NCI-H2081 treated with DMSO at 0.1 percent for 48 hours (cell line): Measurements from ENCODE around the gene MRPS5.
A peak's percentile ranks its signal among the peaks of the same experiment; 100 is the strongest.
"Not testable (repeated sequence)": the region's sequence is repeated elsewhere in the genome, so short reads cannot be mapped to it uniquely, and the experiment has no call there.

Experiments used
- DNase-seq: peaks from one replicate; lab custom pipeline; 2025; lab: John Stamatoyannopoulos, UW

MRPS5 gene

DNA sequence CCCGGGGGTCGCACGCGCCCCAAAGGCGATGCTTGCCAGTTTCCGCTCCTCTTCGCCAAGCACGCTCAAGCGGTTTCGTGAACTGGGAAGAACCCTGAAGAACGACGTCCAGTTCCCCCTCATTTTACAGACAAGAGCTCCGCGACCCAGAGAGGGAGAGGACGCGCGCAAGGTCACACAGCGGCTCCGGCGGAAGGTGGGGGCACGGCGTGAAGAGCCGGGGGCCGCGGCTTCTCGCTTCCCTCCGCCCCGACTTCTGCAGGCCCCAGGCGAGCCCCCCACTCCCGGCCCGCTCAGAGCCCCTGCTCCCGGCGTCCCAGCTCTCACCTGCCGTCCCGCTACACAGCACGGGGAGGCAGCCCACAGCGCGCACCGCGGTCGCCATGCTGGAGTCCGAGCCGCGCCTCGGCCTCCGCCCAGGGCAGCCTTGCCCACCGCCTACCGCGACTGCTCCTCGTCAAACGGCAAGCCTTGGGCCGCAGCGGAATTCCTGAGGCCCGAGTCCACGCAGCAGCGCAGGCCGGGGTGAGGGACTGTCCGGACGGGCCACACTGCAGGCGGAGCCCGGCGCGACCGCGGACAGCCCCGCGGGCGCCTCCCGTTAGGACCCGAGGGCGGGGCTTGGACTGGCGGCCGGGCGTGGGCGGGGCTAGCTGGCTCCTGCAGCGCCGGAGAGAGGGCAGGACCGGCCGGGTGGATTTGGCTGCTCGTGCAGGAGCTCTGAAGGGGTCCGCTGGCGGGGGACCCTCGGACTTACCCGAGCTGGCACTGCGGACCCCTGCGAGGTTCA lies at the start of gene MRPS5:
Gene MRPS5 (minus strand): TSS at position 402 of the 790 bp plus-strand sequence. CDS start 17 bp downstream, at position 385.
- peak; percentile 15 for DNase-seq

DNA sequence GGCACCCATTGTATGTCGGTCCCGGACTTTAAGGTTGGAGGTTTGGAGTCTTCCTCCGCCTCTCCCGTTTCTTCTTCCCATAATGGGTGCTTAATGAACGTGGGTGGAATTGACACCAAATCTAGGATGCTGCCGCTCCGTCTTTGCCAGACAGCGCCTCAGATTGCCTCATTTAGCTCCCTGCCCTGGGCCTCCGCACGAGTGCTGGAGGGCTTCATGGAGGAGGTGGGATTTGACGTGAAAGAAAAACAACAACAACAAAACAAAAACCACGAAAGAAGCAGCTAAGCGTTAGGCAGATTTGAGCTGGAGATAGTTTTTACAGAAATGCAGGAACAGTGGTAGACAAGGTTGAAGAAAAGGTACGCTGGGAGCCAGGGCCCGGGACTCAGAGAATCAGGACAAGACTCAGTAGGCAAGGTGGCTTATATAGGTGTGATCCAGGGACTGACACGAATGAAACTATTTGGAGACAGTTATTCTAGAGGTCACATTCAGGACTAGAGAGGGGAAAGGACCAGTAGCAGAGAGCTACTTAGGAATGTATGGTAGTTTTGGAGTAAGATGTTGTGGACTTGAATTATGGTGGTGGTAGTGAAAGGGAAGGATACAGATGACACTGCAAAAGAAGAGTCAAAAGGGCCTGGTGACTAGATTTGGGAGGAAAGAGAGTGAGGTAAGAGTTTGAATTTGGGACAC lies 44.6 kb upstream of the MRPS5 start:
- DNase-seq, result no peak

DNA sequence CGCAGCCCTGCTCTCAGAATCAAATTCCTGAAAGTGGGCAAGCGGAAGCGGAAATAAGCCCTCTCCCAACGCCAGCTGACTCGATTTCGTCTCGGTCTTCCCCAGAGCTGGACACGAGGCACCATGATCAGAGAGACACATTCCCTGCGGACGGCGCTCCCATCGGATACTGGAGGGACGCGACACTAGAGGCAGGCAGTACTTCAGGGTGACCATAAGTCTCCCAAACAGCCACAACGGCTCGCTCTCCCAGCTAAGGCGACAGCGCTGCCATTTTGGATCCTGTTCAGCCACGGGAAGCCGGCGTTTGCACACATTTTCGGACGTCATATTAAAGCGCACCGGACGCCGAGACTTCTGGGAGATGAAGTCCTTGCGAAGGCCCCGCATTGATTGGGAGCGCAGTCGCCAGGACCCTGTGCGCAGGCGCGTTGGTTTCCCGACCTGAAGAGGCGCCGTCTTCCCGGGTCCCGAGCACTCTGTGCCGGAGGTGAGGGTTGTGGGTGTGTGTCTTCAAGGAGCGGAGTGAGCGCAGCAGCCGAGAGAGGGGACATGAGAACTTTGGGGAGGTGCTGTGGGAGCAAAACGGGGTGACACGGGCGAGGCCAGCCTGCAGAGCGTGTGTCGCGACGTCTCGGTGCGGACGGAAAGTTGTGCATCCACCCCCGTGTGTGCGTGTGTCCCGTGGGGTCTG lies 43.9 kb upstream of the MRPS5 start, which contains the start of gene ZNF2:
Gene ZNF2 (plus strand): TSS at position 439 of the 694 bp plus-strand sequence. CDS start 10,418 bp downstream, outside the sequence.
- DNase-seq, result peak; percentile 82

DNA sequence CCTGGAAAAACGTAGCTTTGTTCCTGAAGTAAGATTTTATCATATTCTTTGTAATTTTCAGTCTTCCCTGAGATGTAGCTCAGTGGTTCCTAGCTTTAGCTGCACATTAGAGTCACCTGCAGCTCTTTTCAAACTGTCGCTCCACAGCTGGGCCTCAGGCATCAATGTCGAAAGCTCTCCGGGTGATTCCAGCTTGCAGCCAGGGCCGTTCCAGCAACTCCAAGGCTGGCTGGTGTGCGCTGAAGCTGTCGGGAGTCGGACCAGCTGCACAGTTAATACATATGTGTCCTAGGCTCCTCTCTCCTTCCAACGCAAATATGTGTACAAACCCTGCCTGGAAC lies 43.4 kb upstream of the MRPS5 start:
- no peak for DNase-seq

DNA sequence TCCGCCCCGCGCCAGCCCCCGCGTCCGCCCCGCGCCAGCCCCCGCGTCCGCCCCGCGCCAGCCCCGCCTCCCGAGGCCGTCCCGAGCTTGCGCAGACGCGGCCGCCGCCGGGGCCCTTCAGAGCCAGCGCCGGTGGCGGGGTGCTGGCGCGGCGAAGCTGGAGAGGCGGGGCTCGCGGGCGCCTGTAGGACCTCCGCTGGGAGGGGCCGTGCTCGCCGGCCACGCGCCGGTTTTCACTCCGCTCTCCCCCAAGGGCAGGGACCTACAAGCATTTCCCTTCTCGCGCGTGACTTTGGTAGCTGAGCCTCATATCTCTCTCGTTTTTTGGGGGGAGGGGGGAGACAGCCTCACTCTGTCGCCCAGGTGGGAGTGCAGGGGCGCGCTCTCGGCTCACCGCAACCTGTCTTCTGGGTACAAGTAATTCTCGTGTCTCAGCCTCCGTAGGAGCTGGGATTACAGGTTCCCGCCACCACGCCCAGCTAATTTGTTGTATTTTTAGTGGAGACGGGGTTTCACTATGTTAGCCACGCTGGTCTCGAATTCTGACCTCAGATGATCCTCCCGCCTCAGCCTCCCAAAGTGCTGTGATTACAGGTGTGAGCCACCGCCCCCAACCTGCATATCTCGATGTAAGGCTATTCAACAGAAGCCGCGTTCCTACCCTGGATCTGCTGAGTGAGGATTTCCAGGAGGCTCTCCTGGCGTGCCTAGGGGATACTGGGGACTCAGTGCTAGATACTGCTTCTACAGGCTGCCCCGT lies 38.3 kb upstream of the MRPS5 start, which contains the start of gene ZNF514:
Gene ZNF514 (minus strand): TSS at position 159 of the 760 bp plus-strand sequence. CDS start 6,595 bp downstream, outside the sequence.
- no peak for DNase-seq

DNA sequence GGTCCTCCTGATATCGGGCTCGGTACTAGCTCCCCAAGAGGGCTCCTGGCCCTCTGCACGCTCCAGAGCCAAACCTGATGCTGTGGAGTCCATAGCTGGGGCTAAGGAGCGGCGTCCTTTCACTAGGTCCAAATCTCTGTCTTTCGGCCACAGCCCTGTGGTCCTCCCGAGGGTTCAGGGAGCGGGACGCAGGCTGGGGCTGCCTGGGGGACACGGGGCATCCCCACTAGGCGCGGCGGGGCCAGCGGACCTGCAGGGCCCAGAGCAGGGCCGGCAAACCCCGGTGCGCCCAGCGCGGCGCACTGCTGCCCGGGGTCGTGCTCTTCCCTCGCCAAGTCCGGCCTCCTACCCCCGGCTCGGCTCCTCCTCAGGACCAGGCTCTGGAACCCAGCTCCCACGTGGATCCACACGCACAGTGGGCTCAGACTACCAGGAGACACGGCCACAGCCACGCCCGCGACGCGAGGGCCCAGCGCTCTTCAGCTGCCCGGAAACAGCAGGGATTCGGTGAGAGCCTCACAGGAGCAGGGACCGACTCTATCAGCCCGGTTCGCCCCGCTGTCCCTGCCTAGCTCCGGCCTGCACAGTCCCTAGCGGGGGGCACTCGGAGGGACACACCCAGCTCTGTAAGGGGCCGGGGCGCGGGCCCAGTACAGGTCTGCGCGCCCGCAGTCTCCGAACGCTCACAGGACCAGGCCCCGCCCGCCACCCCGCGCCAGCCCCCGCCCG lies 37.4 kb upstream of the MRPS5 start:
- no peak for DNase-seq

DNA sequence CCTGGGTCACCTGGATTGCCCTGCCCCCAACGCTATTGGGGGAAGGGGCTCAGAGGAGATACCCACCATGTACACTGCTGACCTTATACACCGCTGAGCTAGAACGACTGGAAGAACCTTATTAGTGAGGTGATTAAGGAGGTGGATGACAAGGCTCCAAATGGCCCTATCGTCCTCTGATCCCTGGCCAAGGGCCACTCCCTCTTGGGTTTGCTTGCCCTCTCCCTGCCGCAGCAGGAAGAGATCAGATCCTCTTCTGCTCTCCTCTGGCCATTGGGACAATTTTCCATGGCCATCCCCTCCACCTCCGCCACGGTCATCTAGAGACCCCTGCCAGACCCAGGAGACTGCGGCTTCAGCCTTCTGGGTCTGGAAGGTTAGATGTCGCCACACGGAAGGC lies 36.8 kb upstream of the MRPS5 start:
- DNase-seq, result no peak

DNA sequence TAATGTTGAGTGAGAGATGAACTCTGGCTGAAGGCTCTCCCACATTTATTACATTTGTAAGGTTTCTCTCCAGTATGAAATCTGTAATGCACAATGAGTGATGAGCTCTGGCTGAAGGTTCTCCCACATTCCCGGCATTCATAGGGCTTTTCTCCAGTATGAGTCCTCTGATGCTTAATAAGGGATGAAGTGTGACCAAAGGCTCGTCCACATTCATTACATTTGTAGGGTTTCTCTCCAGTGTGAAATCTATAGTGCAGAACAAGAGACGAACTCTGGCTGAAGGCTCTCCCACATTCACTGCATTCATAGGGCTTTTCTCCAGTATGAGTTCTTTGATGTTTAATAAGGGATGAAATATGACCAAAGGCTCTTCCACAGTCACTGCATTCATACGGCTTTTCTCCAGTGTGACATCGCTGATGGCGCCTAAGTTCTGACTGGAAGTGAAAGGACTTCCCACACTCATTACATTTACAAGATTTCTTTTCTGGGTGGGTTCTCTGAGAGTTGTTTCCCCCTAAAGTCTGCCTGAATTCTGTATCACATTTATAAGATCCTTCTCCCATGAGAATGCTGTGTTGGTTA lies 27.9 kb upstream of the MRPS5 start:
- DNase-seq, result no peak

DNA sequence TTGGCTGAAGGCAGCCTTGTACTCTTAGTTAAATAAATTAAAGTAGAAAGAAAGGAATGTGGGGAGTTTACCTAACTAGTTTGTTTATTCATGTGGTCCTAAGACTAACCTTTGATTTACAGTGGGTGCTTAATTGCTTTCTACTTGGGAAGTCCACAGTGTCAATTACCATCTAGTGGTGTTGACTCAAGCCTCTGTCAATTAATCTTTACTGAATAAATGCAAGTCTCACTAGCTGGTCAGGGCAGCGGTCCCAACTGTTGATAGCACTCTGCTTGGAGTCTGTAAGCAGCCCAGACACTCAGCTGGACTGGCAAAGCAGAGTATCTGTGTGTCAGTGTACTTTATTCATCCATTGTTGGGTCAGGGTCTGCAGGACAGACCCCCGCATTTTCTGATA lies 22.2 kb upstream of the MRPS5 start:
- no peak for DNase-seq

DNA sequence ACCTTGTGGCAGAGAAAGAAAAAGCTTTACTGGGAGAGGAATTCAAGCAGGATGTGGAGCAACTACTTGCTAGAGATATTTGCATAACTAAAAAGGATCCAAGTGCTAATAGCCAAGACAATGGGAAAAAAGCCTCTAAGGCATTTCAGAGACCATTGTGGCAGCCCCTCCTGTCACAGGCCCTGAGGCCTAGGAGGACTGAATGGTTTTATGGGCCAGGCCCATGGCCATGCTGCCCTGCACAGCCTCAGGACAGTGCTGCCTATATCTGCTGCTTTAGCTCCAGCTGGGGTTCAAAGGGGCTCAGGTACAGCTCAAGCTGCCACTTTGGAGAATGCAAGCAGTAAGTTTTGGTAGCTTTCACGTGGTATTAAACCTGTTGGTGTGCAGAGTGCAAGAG lies 17.1 kb upstream of the MRPS5 start:
- no peak for DNase-seq

DNA sequence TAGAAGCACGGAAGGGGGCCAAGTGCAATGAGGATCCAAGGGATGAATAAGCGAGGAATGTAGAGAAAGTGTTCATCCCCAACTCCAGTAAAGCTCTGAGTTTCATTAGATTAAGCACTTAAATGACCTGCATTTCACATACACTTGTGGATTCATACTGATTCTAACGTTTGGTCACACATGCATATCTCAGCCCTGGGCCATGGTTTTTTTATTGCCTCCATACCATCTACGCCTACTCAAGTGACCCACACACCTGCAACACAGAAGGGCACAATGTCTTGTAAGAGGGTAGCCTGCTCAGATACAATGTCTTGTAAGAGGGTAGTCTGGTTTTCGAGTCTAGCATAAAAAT lies 566 bp upstream of the MRPS5 start:
- DNase-seq, result no peak

DNA sequence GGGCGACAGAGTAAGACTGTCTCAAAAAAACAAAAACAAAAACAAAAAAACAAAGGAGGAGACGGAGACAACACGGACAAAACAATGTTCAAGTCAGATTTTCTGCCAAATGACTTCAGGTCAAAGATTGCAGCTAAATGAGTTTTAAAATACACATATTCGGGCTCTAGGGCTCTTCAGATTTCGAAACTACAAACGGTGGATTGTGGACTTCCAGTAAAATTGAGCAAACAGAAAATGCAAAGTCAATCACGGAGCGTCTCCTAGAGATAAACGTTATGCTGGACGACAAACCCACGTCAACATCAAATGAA lies 558 bp downstream of the MRPS5 start:
- no peak for DNase-seq

DNA sequence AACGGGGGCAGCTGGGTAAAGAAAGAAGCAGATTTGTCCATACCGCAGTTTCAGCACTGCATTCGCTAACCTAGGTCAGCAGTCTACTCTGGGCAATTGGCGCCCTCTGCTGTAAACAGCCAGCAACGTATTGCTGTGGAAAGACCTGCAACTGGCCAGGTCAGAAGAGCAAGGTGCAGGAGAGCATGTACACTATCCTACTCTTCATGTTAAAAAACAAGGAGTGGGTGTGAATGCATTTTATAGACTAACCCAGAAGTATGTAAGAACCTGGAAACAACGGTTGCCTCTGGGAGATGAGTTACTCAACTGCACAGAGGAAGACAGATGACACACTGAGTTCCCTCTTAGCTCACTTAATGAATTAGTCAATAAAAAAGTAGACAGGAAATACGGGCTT lies 6.2 kb downstream of the MRPS5 start:
- peak; percentile 1 for DNase-seq

DNA sequence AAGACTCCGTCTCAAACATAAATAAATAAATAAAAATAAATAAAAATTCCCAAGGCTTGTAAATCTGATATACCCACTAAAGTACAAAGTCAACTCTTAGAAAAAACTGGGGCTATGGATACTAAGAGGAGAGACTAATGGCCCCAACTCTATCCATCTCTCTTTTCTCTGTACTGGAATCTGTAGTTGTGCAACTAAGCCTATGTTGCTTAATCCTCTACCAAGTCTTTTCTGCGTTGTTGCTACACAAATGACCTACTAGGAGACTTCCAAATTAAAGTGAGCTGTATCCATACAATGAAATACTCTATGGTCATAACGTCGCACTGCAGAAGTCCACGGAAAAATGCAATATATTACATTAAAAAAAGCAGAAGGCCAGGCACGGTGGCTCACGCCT lies 8.1 kb downstream of the MRPS5 start:
- no peak for DNase-seq

DNA sequence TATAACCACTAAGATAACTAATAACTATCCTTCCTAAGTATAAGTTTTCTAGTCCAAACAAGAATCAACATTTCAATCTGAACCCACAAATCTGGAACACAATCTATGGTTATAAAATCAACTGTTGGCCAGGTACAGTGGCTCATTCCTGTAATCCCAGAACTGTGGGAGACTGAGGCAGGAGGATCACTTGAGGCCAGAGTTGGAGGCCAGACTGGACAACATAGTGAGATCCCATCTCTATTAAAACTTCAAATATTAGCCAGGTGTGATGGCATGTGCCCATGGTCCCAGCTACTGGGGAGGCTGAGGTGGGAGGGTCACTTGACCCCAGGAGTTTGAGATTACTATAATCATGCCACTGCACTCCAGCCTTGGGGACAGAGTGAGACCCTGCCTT lies 11.2 kb downstream of the MRPS5 start:
- no peak for DNase-seq

DNA sequence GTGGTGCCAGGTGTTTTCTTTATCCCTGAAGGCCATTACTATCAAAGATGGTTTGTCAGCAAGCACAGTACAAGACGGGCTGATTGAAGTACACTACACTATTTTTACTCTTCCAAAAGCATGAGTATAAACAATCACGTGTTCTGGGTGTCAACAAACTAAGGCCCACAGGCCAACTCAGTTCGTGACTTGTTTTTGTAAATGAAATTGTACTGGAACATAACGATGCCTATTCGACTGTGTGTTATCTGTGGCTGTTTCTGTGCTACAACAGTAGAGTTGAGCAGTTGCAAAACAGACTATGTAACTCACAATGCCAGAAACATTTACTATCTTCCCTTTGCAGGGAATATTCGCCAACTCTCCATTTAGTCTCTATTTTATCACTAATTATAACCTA lies 12.3 kb downstream of the MRPS5 start:
- no peak for DNase-seq

DNA sequence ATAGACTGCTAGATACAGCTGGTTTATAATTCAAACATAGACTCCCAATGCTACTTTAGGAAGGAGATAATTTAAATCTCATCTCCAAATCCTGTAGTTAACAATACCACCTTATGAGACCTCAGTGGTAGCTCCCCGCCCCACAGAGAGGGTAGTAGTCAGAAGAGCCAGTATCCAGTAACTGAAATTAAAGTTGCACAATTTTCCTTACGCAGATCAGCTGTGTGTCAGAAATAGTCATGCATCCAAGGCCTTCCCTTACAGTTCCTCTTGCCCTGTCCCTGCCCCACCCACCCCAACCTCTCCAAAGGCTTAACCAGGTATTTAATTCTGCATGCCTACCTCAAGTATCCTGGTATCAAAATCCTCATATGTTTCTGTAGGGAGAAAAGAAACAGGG lies 15.5 kb downstream of the MRPS5 start:
- DNase-seq, result no peak

DNA sequence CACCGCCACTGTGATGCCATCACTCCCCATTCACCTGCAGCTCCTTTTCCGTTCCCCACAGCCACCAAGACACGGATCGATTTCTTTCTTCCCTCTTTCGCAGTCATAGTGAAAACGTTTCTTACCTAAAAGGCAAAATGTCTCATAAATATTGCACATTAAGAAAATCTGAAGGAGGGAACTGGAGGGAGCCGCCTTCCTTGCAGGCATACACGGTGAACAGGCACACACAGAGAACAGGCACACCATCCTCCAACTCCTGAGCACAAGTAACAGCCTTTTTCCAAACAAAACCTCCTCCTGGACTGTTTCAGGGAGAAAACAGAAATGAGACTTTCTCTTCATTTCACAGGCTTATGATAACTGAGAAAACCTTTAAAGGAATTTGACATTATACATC lies 17.0 kb downstream of the MRPS5 start:
- no peak for DNase-seq

DNA sequence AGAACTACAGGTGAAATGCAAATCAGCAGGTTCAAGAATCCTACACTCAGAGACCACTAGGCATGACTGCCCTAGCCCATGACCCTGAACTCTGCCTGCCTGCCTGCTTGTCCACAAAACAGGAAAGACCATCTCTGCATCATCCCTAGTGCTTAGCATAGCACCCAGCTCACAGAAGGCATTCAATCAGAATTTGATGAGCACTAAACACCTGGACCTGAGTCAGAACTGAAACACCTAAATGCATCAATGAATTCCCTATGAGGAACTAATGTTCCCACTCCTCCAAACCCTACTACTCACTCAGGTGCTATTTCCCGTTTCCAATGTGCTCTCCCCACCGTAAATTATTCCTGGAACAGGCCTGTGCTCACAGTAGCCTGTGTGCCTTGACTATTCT lies 21.7 kb downstream of the MRPS5 start:
- DNase-seq, result no peak

DNA sequence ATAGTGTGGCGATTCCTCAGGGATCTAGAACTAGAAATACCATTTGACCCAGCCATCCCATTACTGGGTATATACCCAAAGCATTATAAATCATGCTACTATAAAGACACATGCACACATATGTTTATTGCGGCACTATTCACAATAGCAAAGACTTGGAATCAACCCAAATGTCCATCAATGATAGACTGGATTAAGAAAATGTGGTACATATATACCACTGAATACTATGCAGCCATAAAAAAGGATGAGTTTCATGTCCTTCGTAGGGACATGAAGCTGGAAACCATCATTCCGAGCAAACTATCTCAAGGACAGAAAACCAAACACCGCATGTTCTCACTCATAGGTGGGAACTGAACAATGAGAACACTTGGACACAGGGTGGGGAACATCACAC lies 23.3 kb downstream of the MRPS5 start:
- DNase-seq, result not testable (repeated sequence)

DNA sequence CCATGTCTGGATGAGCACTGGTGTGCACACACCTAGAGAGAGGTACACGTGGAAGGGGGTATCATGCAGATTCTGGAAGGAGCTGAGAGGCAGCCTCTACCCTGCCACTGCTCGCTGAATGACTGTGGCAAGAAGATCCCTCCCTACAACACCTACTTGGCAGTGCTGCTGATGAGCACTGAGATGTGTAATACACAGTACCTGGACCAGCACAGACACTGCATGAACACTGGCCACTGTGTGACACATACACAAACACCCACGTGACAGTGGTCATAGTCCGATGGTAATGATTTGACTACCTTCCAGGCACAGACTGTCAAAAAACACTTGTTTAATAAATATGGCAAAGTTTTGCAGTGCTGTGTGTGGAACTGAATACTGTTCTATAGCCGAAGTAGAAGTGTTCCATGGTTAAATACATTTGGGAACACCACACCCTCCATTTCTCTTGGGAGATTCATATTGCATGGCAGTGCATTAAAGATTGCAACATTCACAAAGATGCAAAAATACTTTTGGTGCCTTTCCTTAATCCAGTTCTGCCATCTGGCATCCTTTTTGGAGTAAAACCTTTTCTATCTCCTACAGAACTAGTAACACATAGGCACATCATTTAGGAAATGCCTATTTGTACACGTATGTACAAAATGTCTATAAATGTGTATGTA lies 29.6 kb downstream of the MRPS5 start:
- DNase-seq, result no peak
